Keratinocyte (primary cell): Measurements from ENCODE around the gene IWS1. TPM values are rescaled to one million over a fixed set of nuclear protein-coding genes. Genes with fewer than 3 reads are reported as not detected.

ENCODE experiments used
- DNase-seq: peaks from one replicate; pipeline ENCODE4 v3.0.0-alpha.2; 2011; ENCODE audit warnings: low read depth, missing footprints, low spot score
- FAIRE-seq: peaks from 2 replicates; lab custom pipeline; 2011; peaks lifted over from hg19 to GRCh38; lab: Jason Lieb, UNC
- H2AFZ ChIP-seq: 2 replicates; pipeline ENCODE4 v1.6.0; 2012; ENCODE audit warnings: low read length, control low read depth, inconsistent platforms; ENCODE audit not compliant: control insufficient read depth
- H3K27ac ChIP-seq: 2 replicates; pipeline ENCODE4 v1.5.1; 2011; ENCODE audit warnings: low read length; ENCODE audit not compliant: control insufficient read depth, insufficient read depth
- H3K27me3 ChIP-seq: 3 replicates; pipeline ENCODE4 v1.6.0; 2011; ENCODE audit warnings: low read length; ENCODE audit not compliant: control insufficient read depth, insufficient read depth; ENCODE audit errors: extremely low read depth
- H3K36me3 ChIP-seq, 2 experiments: 2 replicates in 1 of 2; 3 replicates in 1 of 2; pipeline ENCODE4 v1.5.1; 2011; ENCODE audit warnings: low read length in 2 of 2, mild to moderate bottlenecking in 1 of 2; ENCODE audit not compliant: control insufficient read depth in 2 of 2, insufficient read depth in 2 of 2; ENCODE audit errors: extremely low read depth in 1 of 2
- H3K4me1 ChIP-seq: 3 replicates; pipeline ENCODE4 v1.5.1; 2011; ENCODE audit warnings: low read length; ENCODE audit not compliant: control insufficient read depth, insufficient read depth; ENCODE audit errors: extremely low read depth
- H3K4me2 ChIP-seq: 3 replicates; pipeline ENCODE4 v1.6.0; 2011; ENCODE audit warnings: low read depth, low read length; ENCODE audit not compliant: control insufficient read depth, insufficient read depth; ENCODE audit errors: extremely low read depth
- H3K4me3 ChIP-seq, 3 experiments: fragments of 200-600 bp in 1 of 3; sonication (generic) in 1 of 3; 2 replicates in 2 of 3; 3 replicates in 1 of 3; pipeline ENCODE4 v1.5.1; 2011 to 2016; ENCODE audit warnings: low read length in 3 of 3, mild to moderate bottlenecking in 3 of 3, control low read depth in 2 of 3, inconsistent platforms in 1 of 3, low read depth in 1 of 3, mixed read lengths in 1 of 3, mixed run types in 1 of 3, moderate library complexity in 1 of 3; ENCODE audit not compliant: control insufficient read depth in 2 of 3, insufficient read depth in 2 of 3; ENCODE audit errors: extremely low read depth in 1 of 3
- H3K79me2 ChIP-seq: 2 replicates; pipeline ENCODE4 v1.6.0; 2012; ENCODE audit warnings: low read length; ENCODE audit not compliant: control insufficient read depth, insufficient read depth
- H3K9ac ChIP-seq: 3 replicates; pipeline ENCODE4 v1.6.0; 2011; ENCODE audit warnings: low read length; ENCODE audit not compliant: control insufficient read depth, insufficient read depth; ENCODE audit errors: extremely low read depth
- H3K9me1 ChIP-seq: 3 replicates; pipeline ENCODE4 v1.6.0; 2011; ENCODE audit warnings: low read length; ENCODE audit not compliant: control insufficient read depth, insufficient read depth; ENCODE audit errors: extremely low read depth
- H3K9me3 ChIP-seq: 2 replicates; pipeline ENCODE4 v1.5.1; 2012; ENCODE audit warnings: low read depth, low read length; ENCODE audit not compliant: control insufficient read depth
- H4K20me1 ChIP-seq: 3 replicates; pipeline ENCODE4 v1.6.0; 2011; ENCODE audit warnings: low read length; ENCODE audit not compliant: control insufficient read depth, insufficient read depth; ENCODE audit errors: extremely low read depth
- EZH2 ChIP-seq: IDR thresholded peaks from one replicate; pipeline ENCODE4 v1.6.1; 2012; ENCODE audit warnings: inconsistent platforms, mild to moderate bottlenecking, low read length, moderate library complexity
- dilution Hi-C: fragments of 300-500 bp; cut with MboI; formaldehyde crosslinking; loops from one replicate; pipeline ENCODE4 v1.7.0; 2020; ENCODE audit warnings: low sequenced_read_pairs; ENCODE audit not compliant: extremely low pct_ligation_motif_present
- polyA plus RNA-seq, 5 experiments: library from polyadenylated mRNA; depleted of rRNA in 3 of 5; stranded (reverse) in 3 of 5; stranded (forward) in 1 of 5; unstranded in 1 of 5; fragments of >200 nt; gene quantifications; 1 replicate in 1 of 5; 2 replicates in 3 of 5; 3 replicates in 1 of 5; pipeline versions ENCODE4 v1.2.1 to v1.2.3, GENCODE V29; 2011 to 2012; ENCODE audit warnings: missing spikeins in 2 of 5, low read depth in 1 of 5, low replicate concordance in 1 of 5
- TF ChIP-seq, protein P1 (sequence below), 3 experiments: IDR thresholded peaks in 1 of 3; conservative IDR thresholded peaks in 1 of 3; optimal IDR thresholded peaks in 1 of 3; 2 replicates in 2 of 3; 3 replicates in 1 of 3; pipeline versions ENCODE3 to v1.5.1; 2011; ENCODE audit warnings: low read length in 3 of 3, mild to moderate bottlenecking in 3 of 3, moderate library complexity in 2 of 3, control low read depth in 1 of 3, inconsistent platforms in 1 of 3; ENCODE audit not compliant: insufficient read depth in 2 of 3; ENCODE audit errors: extremely low read depth in 1 of 3

The IWS1 gene
- polyA plus RNA-seq, 1 donor (not counting 4 experiments of a cell fraction or from before 2014, with no cell fraction given), result 52.0 TPM

DNA sequence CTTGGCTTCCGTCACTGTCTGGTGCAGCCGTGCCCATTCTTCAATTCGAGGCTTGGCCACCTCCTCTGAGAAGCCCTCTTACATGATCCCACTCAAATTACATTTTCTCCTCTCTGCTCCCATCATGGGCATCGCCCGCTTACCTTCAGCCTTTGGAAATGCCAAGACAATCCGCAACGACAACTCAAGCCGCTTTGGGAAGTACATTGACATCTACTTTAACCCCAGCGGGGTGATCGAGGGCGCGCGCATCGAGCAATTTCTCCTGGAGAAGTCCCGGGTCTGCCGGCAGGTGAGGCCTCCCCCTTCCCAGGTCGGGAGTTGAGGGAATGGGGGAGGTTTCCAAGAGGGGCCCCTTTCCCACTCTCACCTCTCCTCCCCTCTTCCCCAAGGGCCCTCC, 47.5 kb upstream of the IWS1 start:
- Histone ChIP-seq H3K27ac (no peak overlapping the region), H3K4me3 (no peak overlapping the region), H4K20me1 (no peaks in the 10 kb centered on the region), H3K36me3 (no peaks in the 10 kb centered on the region), H3K27me3 (no peaks in the 10 kb centered on the region), H2AFZ (no peak overlapping the region), H3K4me1 (peaks cover 9% of the 10 kb centered on the region), H3K4me2 (no peak overlapping the region), H3K9ac (no peak overlapping the region), H3K9me1 (no peaks in the 10 kb centered on the region), H3K9me3 (no peaks in the 10 kb centered on the region), H3K79me2 (no peaks in the 10 kb centered on the region)
- TF ChIP-seq, protein P1, sequence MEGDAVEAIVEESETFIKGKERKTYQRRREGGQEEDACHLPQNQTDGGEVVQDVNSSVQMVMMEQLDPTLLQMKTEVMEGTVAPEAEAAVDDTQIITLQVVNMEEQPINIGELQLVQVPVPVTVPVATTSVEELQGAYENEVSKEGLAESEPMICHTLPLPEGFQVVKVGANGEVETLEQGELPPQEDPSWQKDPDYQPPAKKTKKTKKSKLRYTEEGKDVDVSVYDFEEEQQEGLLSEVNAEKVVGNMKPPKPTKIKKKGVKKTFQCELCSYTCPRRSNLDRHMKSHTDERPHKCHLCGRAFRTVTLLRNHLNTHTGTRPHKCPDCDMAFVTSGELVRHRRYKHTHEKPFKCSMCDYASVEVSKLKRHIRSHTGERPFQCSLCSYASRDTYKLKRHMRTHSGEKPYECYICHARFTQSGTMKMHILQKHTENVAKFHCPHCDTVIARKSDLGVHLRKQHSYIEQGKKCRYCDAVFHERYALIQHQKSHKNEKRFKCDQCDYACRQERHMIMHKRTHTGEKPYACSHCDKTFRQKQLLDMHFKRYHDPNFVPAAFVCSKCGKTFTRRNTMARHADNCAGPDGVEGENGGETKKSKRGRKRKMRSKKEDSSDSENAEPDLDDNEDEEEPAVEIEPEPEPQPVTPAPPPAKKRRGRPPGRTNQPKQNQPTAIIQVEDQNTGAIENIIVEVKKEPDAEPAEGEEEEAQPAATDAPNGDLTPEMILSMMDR (optimal IDR thresholded peaks at IDR 0.05 in 1 of 3, IDR thresholded peaks at IDR 0.05 in 1 of 3, conservative IDR thresholded peaks at IDR 0.05 in 1 of 3; ENCODE audit: extremely low read depth in 1 of 3, insufficient read depth in 2 of 3, low read length in 3 of 3), result no peak
- TF ChIP-seq EZH2, result no peak
- no peak for DNase-seq
- no peak for FAIRE-seq
- dilution Hi-C loops, result no loop called here

DNA sequence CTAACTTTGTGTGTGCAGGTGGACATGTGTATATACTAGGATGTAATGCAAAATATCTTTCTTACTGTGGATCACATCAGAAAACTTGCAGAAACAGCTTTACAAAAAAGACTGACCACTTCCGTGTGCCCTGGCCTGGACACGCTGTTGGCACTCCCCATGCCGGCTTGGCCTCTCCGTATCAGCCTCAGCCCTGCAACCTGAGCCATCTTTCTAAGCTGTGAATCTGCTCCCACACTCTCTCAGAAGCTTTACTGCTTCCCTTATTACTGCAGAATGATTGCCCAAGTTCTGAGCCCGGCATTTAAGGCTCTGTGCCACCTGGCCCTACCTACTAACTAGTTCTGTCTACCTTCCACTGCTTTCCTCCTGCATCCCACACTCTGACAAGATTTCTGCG, 47.0 kb upstream of the IWS1 start:
- Histone ChIP-seq H3K27ac (no peak overlapping the region), H3K27me3 (no peaks in the 10 kb centered on the region), H2AFZ (no peak overlapping the region), H3K9me1 (no peaks in the 10 kb centered on the region), H3K4me3 (no peak overlapping the region), H3K79me2 (no peaks in the 10 kb centered on the region), H3K4me1 (peaks cover 9% of the 10 kb centered on the region), H3K9ac (no peak overlapping the region), H3K9me3 (no peaks in the 10 kb centered on the region), H3K4me2 (no peak overlapping the region), H3K36me3 (no peaks in the 10 kb centered on the region), H4K20me1 (no peaks in the 10 kb centered on the region)
- no peak for FAIRE-seq
- no peak for TF ChIP-seq EZH2
- TF ChIP-seq, protein P1 (optimal IDR thresholded peaks at IDR 0.05 in 1 of 3, IDR thresholded peaks at IDR 0.05 in 1 of 3, conservative IDR thresholded peaks at IDR 0.05 in 1 of 3; ENCODE audit: extremely low read depth in 1 of 3, insufficient read depth in 2 of 3, low read length in 3 of 3), result no peak
- dilution Hi-C loops, result no loop called here
- DNase-seq, result no peak
